ENCODE results near the gene DDX51.

GRCh38 chr12:132163041-132163910 is 19.2 kb upstream of the DDX51 start:
- no peak for TF ChIP-seq POLR2A (IDR thresholded peaks at IDR 0.05; ENCODE audit: low read length)
- TF ChIP-seq GATA1 (IDR thresholded peaks at IDR 0.05; ENCODE audit: low read depth, low read length), result no peak
